Head of caudate nucleus (tissue), 42 donors: ENCODE data around the gene MTFMT.

ENCODE experiments used
- DNase-seq, 42 donors: peaks; one replicate each; pipeline versions ENCODE4 v3.0.0 to v3.0.0-alpha.2; 2020 to 2021; ENCODE audit warnings: mixed read lengths in 7 of 42
- intact Hi-C: fragments of 100-400 bp; cut with DNase I; formaldehyde crosslinking; loops from one replicate; pipeline ENCODE4 v1.15.0; 2022

MTFMT gene

GRCh38 chr15:65004993-65005392, 24.4 kb downstream of the MTFMT start:
- intact Hi-C loops = no loop called here
- DNase-seq = no peak

DNA sequence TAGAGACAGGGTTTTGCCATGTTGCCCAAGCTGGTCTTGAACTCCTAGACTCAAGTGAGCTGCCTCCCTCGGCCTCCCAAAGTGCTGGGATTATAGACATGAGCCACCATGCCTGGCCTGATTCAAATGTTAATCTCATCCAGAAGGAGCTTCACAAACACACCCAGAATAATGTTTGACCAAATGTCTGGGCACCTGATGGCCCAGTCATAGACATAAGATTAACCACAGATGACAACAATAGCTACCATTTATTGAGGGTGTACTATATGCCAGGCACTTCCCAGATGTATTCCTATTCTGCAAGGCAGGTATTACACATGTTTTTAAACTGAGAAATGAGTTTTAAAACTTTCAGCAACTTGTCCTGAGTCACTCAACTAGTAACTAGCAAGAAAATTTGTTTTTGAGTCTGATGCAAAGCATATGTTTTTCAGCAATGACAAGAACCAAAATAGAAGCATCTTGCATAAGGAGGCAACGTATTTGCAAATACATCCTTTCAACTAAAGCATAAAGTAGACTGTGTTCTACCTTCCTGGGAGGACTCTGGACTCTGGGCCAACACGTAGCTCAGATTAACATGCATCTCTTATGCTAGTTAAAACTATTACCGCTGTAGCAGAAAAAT, 31.6 kb downstream of the MTFMT start:
- DNase-seq = no peak
- intact Hi-C loops = no loop called here

DNA sequence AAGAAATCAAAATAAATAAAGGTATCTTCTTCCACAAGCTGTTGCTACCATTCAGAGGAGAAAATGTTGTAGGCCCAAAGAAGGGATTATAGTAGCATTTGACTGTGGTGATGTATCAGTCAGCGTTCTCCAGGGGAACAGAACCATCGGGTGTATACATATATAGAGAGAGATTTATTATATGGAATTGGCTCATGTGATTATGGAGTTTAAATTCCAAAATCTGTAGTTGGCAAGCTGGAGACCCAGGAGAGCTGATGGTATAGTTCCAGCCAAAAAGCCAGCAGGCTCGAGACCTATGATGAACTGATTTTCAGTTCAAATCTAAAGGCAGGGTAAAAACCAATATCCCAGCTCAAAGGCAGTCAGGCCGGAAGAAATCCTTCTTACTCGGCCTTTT, 32.4 kb downstream of the MTFMT start:
- intact Hi-C loops = no loop called here
- DNase-seq = no peak

- no peak for DNase-seq
- intact Hi-C loops = no loop called here
These were observed 36.1 kb downstream of the MTFMT start for GRCh38 chr15:64993290-64993689.

GRCh38 chr15:64991536-64992135, 37.8 kb downstream of the MTFMT start:
- DNase-seq = no peak
- intact Hi-C loops = no loop called here

DNA sequence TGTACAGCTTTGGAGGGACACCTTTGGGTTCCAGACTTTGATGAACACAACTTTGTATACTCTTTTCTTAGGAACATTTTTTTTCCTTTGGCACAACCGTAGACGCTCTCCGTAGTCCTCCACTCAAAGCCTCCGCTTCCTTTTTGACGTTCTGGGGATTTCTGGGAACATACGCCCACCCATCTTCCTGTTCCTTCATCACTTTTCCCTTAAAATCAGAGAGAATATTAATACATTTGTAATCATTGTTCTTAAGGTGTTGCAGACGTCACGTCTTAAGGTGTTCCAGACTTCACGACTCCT, 39.3 kb downstream of the MTFMT start:
- intact Hi-C loops = no loop called here

GRCh38 chr15:64989416-64990167, 39.8 kb downstream of the MTFMT start, which contains the start of gene SPG21:
TSS of gene SPG21 (minus strand) at chr15:64989914. CDS start at chr15:64983569, 6,345 bp downstream.
- intact Hi-C loops = no loop called here
- DNase-seq = peak; percentile 74 to 98 (median 94)

More for the DNA sequence above, 39.3 kb downstream of the MTFMT start:
- peak in 1 of 42 donors; percentile 21 for DNase-seq

- intact Hi-C loops = no loop called here
These were observed 42.3 kb downstream of the MTFMT start for GRCh38 chr15:64987136-64987535.

GRCh38 chr15:64985366-64986033, 43.9 kb downstream of the MTFMT start:
- DNase-seq = no peak
- intact Hi-C loops = no loop called here

More at GRCh38 chr15:64987136-64987535, 42.3 kb downstream of the MTFMT start:
- no peak for DNase-seq

GRCh38 chr15:64982472-64982871, 47.0 kb downstream of the MTFMT start:
- no peak for DNase-seq
- intact Hi-C loops = no loop called here

- no peak for DNase-seq
- intact Hi-C loops = no loop called here
These were observed 47.5 kb downstream of the MTFMT start for GRCh38 chr15:64981812-64982431.

DNA sequence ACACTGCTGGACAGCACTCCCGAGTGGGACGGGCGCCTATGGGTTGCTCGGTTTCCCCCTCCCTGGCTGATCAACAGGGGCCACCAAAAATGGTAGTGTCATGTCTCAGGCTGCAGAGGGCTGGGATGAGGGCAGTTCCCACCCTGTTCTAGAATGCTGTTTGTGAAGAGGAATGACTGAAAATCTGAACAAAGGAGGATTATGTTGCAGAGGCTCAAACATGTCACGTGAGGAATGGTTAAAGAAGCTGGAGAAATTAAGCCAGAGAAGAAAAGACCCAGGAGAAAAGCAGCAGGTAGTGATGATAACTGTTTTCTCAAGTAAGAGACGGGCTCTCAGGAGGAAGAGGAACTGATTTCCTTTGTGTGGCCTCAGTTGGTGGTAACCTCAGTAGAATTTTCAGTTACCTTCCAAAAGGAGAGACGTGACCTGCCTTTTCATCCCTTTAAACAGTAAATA, 50.2 kb downstream of the MTFMT start:
- intact Hi-C loops = no loop called here
- peak in 33 of 42 donors; percentile 5 to 64 (median 27) for DNase-seq

DNA sequence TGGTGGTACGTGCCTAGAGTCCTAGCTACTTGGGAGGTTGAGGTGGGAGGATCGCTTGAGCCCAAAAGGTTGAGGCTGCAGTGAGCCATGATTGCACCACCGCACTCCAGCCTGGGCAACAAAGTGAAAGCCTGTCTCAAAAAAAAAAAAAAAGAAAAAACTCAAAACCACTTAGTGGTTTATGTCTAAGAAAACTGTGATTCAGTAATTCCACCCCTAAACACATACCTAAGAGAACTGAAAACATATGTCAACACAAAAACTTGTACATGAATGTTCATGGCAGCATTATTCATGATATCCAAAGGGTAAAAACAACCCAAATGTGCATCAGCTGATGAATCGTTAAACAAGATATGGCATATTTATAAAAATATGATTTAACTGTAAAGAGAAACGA, 54.0 kb downstream of the MTFMT start:
- DNase-seq = no peak
- intact Hi-C loops = no loop called here

DNA sequence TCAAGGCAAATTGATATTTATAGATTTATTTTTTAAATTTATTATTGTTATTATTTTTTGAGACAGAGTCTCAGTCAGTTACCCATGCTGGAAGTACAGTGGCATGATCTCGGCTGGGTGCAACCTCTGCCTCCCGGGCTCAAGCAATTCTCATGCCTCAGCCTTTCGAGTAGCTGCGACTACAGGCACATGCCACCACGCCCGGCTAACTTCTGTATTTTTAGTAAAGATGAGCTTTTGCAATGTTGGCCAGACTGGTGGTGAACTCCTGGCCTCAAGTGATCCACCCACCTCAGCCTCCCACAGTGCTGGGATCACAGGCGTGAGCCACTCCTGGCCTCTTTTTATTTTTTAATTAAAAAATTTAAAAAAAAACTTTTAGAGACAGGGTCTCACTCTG, 58.7 kb downstream of the MTFMT start:
- no peak for DNase-seq
- intact Hi-C loops = no loop called here

GRCh38 chr15:64969401-64969800, 60.0 kb downstream of the MTFMT start:
- no peak for DNase-seq
- intact Hi-C loops = no loop called here

DNA sequence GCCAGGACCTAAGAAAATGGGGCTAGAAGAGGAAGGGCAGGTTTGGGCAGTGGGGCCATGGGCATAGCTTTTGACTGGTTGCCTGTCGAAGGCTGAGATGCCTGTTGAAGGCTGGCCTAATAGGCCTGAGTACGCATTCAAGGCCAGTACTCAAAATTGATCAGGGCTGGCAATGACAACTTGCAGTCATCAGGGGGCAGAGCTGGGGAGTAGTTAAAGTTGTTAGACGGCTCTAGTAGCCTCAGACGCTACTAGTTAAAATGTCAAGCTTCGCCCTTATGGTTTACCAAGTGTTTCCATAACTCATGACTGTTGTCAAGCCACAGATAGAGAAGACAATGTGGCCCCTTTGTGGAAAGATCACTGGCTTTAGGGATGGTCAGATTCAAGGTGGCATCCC, 68.4 kb downstream of the MTFMT start:
- intact Hi-C loops = no loop called here

DNA sequence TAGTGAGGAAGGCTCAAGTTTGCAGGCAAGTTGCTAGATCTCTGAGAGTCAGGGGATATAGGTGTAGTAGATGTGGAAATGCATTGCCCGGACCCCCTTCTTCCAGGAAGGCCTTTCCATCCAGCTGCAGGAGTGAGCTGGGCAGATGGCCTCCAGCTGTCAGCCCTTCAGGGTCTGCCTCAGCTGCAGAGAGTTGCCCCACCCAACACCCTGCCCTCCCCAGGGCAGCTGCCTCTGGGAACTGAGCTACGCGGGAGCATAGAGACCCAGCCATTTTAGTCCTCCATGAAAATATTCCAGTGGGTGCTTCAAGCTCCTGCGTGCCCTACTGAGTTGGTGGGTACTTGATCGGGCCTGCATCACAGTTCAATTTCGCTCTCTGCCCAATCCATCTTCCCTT, 69.3 kb downstream of the MTFMT start:
- DNase-seq = no peak
- intact Hi-C loops = no loop called here

More for the DNA sequence above, 68.4 kb downstream of the MTFMT start:
- DNase-seq = no peak

DNA sequence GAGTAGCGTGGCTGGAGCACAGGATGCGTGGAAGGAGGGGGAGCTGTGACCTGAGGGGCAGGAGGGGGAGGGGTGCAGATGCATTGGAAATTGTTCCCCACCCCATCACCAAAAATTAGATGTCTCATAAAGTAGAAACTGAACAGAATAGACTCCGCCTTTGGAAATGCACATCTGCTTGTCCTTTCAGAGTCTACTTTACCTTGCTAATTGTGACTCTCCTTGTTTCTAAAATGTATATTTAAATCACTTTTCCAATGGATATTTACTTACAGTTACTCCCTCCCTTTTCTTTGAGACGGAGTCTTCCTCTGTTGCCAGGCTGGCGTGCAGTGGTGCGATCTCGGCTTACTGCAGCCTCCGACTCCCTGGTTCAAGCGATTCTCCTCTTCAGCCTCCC, 70.3 kb downstream of the MTFMT start:
- DNase-seq = no peak
- intact Hi-C loops = no loop called here

DNA sequence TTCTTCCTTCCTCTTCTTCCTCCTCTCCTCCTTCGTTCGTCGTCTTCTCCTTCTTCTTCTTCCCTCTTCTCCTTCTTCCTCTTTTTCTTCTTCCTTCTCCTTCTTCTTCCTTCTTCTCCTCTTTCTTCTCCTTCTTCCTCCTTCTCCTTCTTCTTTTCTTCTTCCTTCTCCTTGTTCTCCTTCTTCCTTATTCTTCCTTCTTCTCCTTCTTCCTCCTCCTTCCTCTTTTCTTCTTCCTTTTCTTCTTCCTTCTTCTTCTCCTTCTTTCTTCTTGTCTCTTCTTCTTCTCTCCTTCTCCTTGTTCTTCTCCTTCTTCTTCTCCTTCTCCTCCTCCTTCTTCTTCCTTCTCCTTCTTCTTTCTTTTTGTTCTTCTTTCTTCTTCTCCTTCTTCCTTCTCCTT, 75.0 kb downstream of the MTFMT start:
- intact Hi-C loops = no loop called here
- no peak for DNase-seq
